Stimulated activated CD8-positive, alpha-beta memory T cell treated with anti-CD3 and anti-CD28 coated beads, Interleukin-12 subunit alpha, Interleukin-12 subunit beta, amount 100 ng/mL, for 24 hours (primary cell): ENCODE results near the gene VEGFB.

ENCODE experiments used
- DNase-seq: peaks from one replicate; pipeline ENCODE4 v3.0.0-alpha.2; 2020; ENCODE audit errors: extremely low read depth

VEGFB gene

GRCh38 chr11:64283092-64283491 is 48.7 kb downstream of the VEGFB start:
- no peak for DNase-seq

DNA sequence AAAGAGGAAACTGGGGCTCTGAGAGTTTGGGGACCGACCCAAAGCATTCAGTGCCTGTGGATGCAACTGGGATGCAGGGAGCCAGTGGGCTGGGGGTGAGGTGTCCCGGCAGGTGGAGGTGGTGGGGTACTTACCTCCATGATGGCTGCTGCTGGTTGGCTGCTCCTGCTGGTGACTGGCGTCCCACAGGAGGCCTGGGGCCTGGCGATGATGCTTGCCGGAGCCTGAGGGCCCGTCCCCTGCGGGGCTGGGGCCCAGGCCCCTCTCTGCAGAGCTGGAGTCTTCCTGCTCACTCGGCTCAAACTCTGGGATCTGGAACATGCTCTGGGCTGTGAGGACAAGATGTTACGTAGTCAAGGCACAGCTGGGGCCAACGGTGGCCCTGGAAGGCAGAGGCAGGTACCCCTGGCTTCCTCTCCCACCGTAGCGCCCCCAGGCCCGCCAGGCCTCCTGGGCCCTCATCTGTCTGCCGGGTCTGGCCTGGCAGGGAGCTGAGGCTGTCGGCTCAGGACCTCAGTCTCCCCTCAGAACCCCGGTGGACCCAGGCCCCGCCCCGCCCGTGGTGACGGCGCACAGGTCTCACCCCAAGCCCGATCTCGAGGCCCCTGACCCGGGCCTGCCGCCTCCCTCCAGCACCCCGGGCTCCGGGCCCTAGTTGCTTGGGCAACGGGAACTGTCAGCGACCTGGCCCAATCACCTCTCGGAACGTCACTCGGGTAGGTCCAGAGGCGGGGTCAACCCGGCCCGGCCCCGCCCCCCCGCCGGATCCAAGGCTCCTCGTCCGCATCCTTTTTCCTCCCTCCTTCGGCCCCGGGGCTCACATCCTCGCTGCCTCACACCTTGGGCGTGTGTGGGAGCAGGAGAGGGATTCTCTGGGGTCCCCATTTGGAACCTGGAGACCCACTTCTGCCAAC is 49.9 kb downstream of the VEGFB start, which contains the start of gene BAD:
BAD (minus strand) TSS at position 618 of the 914 bp plus-strand sequence; CDS start at position 321, 297 bp downstream.
- DNase-seq: peak; percentile 78

- DNase-seq: no peak
These were observed 50.8 kb downstream of the VEGFB start, which contains the start of gene GPR137 for GRCh38 chr11:64284962-64285884. GPR137 (plus strand) TSS chr11:64285848; CDS start chr11:64286525, 677 bp downstream.

- DNase-seq: no peak
These were observed 51.8 kb downstream of the VEGFB start for GRCh38 chr11:64285885-64286800.

- no peak for DNase-seq
These were observed 52.4 kb downstream of the VEGFB start for GRCh38 chr11:64286801-64287159.

DNA sequence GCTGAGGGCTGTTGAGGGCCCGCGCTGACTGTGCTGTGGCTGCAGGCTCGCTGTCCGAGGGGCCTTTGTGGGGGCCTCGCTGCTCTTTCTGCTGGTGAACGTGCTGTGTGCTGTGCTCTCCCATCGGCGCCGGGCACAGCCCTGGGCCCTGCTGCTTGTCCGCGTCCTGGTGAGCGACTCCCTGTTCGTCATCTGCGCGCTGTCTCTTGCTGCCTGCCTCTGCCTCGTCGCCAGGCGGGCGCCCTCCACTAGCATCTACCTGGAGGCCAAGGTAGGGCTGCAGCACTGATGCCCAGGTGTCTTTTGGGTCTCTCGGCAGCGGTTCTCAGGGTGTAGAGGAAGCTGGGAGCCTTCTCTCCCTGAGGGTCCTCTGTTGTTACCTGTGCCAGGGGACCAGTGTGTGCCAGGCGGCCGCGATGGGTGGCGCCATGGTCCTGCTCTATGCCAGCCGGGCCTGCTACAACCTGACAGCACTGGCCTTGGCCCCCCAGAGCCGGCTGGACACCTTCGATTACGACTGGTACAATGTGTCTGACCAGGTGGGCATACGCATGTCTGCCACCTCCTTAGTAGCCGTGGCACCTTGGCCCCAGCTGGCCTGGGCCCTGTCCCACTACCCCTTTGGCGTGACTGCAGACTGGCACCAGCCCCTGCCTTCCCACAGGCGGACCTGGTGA is 53.4 kb downstream of the VEGFB start:
- no peak for DNase-seq

GRCh38 chr11:64288353-64288750 is 54.0 kb downstream of the VEGFB start:
- DNase-seq: no peak
